D721Med (cell line): ENCODE results near the gene USP12.

Experiments used
- DNase-seq: peaks from one replicate; pipeline ENCODE4 v3.0.0; 2011; ENCODE audit warnings: low spot score; ENCODE audit not compliant: insufficient read length
- FAIRE-seq: peaks from 2 replicates; lab custom pipeline; 2011; peaks lifted over from hg19 to GRCh38; lab: Jason Lieb, UNC
- CTCF ChIP-seq: IDR thresholded peaks from 2 replicates; pipeline ENCODE4 v1.5.1; 2012; ENCODE audit warnings: mild to moderate bottlenecking, control low read depth; ENCODE audit not compliant: insufficient read depth; ENCODE audit errors: missing control alignments

USP12 gene

DNA sequence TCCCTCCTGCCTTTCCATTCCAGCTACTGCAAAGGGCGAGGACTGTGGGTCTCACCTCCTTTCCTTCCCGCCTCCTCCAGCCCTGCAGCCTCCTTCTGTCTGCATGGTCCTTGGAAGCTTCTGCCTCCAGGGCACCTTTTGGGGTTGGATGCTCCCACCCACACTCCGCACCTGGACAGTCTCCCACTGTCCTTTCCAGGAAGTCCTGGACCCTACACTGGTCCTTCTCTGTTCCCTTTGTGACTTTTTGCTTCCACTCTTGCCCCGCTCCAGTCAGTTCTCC lies 130.8 kb downstream of the USP12 start:
- no peak for DNase-seq
- no peak for FAIRE-seq
- TF ChIP-seq CTCF = no peak

DNA sequence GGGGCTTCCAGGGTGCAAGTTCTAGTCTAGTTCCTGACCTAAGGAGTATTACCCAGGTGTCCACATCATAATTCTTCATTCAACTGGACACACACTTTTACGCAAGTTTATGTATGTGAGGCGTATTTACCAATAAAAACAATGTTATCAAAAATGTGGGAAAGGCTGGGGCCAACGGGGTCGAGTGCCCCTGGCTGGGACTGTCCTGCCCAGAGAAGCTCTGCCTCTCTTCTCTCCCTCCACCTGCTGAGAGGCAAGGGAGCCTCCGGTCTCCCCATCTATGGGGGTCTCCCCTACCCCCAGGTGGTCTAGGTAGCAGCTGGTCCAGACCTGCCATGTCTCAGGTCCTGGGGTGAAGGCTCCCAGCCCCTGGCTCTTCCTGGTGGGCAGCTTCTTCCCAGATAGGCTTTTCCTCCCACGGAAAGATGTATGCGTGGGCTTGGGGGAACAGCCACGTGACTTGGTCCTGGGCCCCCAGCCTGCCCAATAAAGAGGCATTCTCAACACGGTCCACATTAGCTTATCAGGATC lies 132.4 kb downstream of the USP12 start:
- no peak for TF ChIP-seq CTCF
- DNase-seq (no peak), FAIRE-seq (no peak)

- FAIRE-seq (no peak), DNase-seq (no peak)
- TF ChIP-seq CTCF = no peak
Observed at GRCh38 chr13:27038323-27038722, 133.3 kb downstream of the USP12 start.

GRCh38 chr13:27037571-27037970 lies 134.0 kb downstream of the USP12 start:
- TF ChIP-seq CTCF = no peak
- FAIRE-seq = no peak
- no peak for DNase-seq

DNA sequence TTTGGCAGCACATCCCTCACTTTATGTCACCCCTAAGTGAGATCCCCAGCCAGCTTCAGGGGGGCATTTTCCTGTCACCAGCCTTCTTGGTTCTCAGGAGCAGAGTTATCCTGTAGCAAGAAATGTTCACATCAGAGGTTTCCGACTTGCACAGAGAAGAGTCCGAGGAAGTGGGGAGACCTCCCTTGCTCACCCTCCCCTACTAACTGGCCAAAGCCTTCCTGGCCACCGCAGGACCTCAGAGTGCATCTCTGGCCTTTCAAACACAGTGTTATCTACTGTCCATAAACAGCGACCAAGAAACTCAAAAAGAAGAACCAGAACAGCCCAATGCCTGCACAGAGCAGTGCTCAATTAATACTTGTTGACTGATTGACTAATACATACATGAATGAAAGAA lies 134.4 kb downstream of the USP12 start:
- no peak for TF ChIP-seq CTCF
- FAIRE-seq = no peak
- DNase-seq = no peak

DNA sequence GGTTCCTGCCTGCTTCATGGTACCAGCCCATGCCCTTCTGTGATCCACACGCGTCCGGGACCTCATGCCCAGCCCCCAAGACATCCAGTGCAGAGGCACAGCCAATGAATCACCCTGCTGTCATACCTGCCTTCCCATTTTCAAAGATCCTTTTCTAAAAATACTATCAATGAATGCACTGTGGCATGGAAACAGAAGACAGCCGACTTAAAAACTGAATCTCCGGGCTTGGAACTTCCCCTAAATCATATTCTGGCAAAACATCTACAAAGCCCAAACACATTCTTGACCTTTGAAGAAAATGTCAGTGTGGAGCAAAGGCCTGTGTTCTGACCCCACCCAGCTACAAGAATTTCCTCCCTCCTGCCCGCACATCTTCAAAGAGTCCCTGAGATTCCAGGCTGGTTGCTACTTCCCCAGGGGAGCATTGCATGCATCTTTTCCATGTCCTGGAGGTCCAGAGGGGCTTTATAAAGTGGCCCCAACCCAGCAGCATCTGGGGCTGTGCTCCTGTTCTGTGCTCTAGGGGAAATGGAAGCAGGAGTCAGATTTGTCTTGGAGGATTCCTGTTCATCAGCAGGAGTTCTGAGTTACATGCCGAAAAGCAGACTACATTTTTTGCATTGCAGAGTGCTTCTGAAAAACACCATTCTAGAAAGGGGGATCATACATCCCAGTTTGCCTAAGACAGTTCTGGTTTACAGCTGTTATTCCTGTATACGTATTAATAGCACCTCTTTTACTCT lies 135.2 kb downstream of the USP12 start:
- no peak for FAIRE-seq
- DNase-seq = no peak

More for the DNA sequence above, 135.2 kb downstream of the USP12 start:
- TF ChIP-seq CTCF = no peak
